PC-3 (cell line): ENCODE measurements around the gene FBXO7. TPM values are rescaled to one million over a fixed set of nuclear protein-coding genes. Genes with fewer than 3 reads are reported as not detected.

ENCODE experiments used
- ATAC-seq: fragments of 200-7000 bp; cut with Tn5 transposase; 2 replicates; pipeline ENCODE4 v1.9.1; 2020; ENCODE audit warnings: mild to moderate bottlenecking, moderate library complexity
- BruUV-seq: library from RNA; stranded (reverse); fragments of 400-500 nt; replicated peaks from 2 replicates; lab custom pipeline; 2021; lab: Mats Ljungman, UMichigan
- CTCF ChIA-PET: fragments of 300-600 bp; sonication (Branson Sonifier 250); formaldehyde crosslinking; loops from one replicate; lab custom pipeline; 2022; ENCODE audit warnings: antibody characterized with exemption; lab: Charles Lee
- POLR2A ChIA-PET: fragments of 300-600 bp; sonication (Branson Sonifier 250); formaldehyde crosslinking; loops from one replicate; lab custom pipeline; 2022; ENCODE audit warnings: antibody characterized with exemption; ENCODE audit not compliant: unreplicated experiment; lab: Charles Lee
- DNase-seq: peaks from one replicate; pipeline ENCODE4 v3.0.0-alpha.2; 2015
- H2AFZ ChIP-seq: fragments of 300-600 bp; sonication (generic); 2 replicates; pipeline ENCODE4 v1.6.0; 2016; ENCODE audit warnings: antibody characterized with exemption, low read length
- H3F3A ChIP-seq: fragments of 300-600 bp; sonication (generic); one replicate; pipeline ENCODE4 v1.6.0; 2017; ENCODE audit warnings: antibody characterized with exemption, low read length, control low read depth, mild to moderate bottlenecking; ENCODE audit not compliant: unreplicated experiment
- H3K27ac ChIP-seq: fragments of 300-600 bp; sonication (generic); 2 replicates; pipeline ENCODE4 v1.5.1; 2016; ENCODE audit warnings: mild to moderate bottlenecking, low read length
- H3K27me3 ChIP-seq: fragments of 300-600 bp; sonication (generic); 2 replicates; pipeline ENCODE4 v1.6.1; 2016; ENCODE audit warnings: low read length, mixed read lengths
- H3K36me3 ChIP-seq: fragments of 300-600 bp; sonication (generic); 2 replicates; pipeline ENCODE4 v1.6.1; 2016; ENCODE audit warnings: low read depth, mixed run types, low read length, mixed read lengths
- H3K4me1 ChIP-seq: fragments of 300-600 bp; sonication (generic); 2 replicates; pipeline ENCODE4 v1.5.1; 2016; ENCODE audit warnings: low read length; ENCODE audit not compliant: insufficient read depth
- H3K4me2 ChIP-seq: fragments of 300-600 bp; sonication (generic); 2 replicates; pipeline ENCODE4 v1.6.0; 2016; ENCODE audit warnings: low read length
- H3K4me3 ChIP-seq: fragments of 300-600 bp; sonication (generic); 2 replicates; pipeline ENCODE4 v1.5.1; 2016; ENCODE audit warnings: mild to moderate bottlenecking, low read length, mixed read lengths
- H3K79me2 ChIP-seq: fragments of 300-600 bp; sonication (generic); 2 replicates; pipeline ENCODE4 v1.6.1; 2017; ENCODE audit warnings: low read length, mixed read lengths
- H3K9ac ChIP-seq: fragments of 300-600 bp; sonication (generic); 2 replicates; pipeline ENCODE4 v1.6.0; 2016; ENCODE audit warnings: mild to moderate bottlenecking, low read length
- H3K9me2 ChIP-seq: fragments of 300-600 bp; sonication (generic); replicated peaks from 2 replicates; pipeline ENCODE4 v1.6.1; 2016; ENCODE audit warnings: mixed run types, low read length, mixed read lengths
- H3K9me3 ChIP-seq: fragments of 300-600 bp; sonication (generic); 2 replicates; pipeline ENCODE4 v1.6.1; 2016; ENCODE audit warnings: low read length, mixed read lengths
- H4K20me1 ChIP-seq: fragments of 300-600 bp; sonication (generic); 2 replicates; pipeline ENCODE4 v1.6.1; 2016; ENCODE audit warnings: low read length, mixed read lengths
- CTCF ChIP-seq: fragments of 300-600 bp; sonication (generic); conservative IDR thresholded peaks from 2 replicates; pipeline ENCODE4 v1.5.1; 2017; ENCODE audit warnings: antibody characterized with exemption, low read depth, mild to moderate bottlenecking, low read length
- EZH2 ChIP-seq: fragments of 300-600 bp; sonication (generic); IDR thresholded peaks from one replicate; pipeline ENCODE4 v1.6.1; 2017; ENCODE audit warnings: antibody characterized with exemption, mild to moderate bottlenecking, low read length; ENCODE audit not compliant: unreplicated experiment
- EZH2phosphoT487 ChIP-seq: fragments of 300-600 bp; sonication (generic); IDR thresholded peaks from 2 replicates; pipeline ENCODE4 v1.6.1; 2018; ENCODE audit warnings: mild to moderate bottlenecking, antibody characterized with exemption, low read length, borderline replicate concordance
- intact Hi-C: fragments of 100-400 bp; cut with micrococcal nuclease; formaldehyde crosslinking; loops from 2 replicates; pipeline ENCODE4 v1.9.0; 2023
- total RNA-seq: library from RNA; depleted of rRNA; stranded (reverse); fragments of >200 nt; gene quantifications from 2 replicates; pipeline ENCODE4 v1.2.3, GENCODE V29; 2014

The FBXO7 gene
- total RNA-seq, 1 experiment from 2014 or later, result 43.6 TPM

- ChIA-PET CTCF (no interaction called here), POLR2A (no interaction called here)
- H3K36me3 ChIP-seq, result no peaks in the 10 kb centered on the region
- intact Hi-C loops, result no loop called here
- no peak overlapping the region for H3K9ac ChIP-seq
- no peaks in the 10 kb centered on the region for H3F3A ChIP-seq
- H3K9me2 ChIP-seq, result no peaks in the 10 kb centered on the region
- no peak overlapping the region for H3K4me3 ChIP-seq
- no peak overlapping the region for H2AFZ ChIP-seq
- H3K4me1 ChIP-seq, result no peaks in the 10 kb centered on the region
- no peaks in the 10 kb centered on the region for H3K9me3 ChIP-seq
- no peak overlapping the region for H3K27ac ChIP-seq
- no peaks in the 10 kb centered on the region for H3K27me3 ChIP-seq
- no peak for DNase-seq
- no peaks in the 10 kb centered on the region for H4K20me1 ChIP-seq
- no TSS peak for BruUV-seq
- no peak for ATAC-seq
- no peak for TF ChIP-seq EZH2phosphoT487
- TF ChIP-seq CTCF, result no peak
- TF ChIP-seq EZH2, result no peak
- H3K79me2 ChIP-seq, result no peaks in the 10 kb centered on the region
- no peak overlapping the region for H3K4me2 ChIP-seq
These were observed 34.4 kb downstream of the FBXO7 start for GRCh38 chr22:32509045-32509444.

GRCh38 chr22:32511274-32511673 lies 36.7 kb downstream of the FBXO7 start:
- Histone ChIP-seq H3K79me2 (no peaks in the 10 kb centered on the region), H3K4me1 (no peaks in the 10 kb centered on the region), H3K27ac (no peak overlapping the region), H3K36me3 (no peaks in the 10 kb centered on the region), H3K4me2 (no peak overlapping the region), H3K9me3 (no peaks in the 10 kb centered on the region), H2AFZ (no peak overlapping the region), H3K9ac (no peak overlapping the region), H3K9me2 (no peaks in the 10 kb centered on the region), H4K20me1 (no peaks in the 10 kb centered on the region), H3F3A (no peaks in the 10 kb centered on the region), H3K4me3 (no peak overlapping the region), H3K27me3 (no peaks in the 10 kb centered on the region)
- DNase-seq (no peak), ATAC-seq (no peak)
- TF ChIP-seq CTCF (no peak), EZH2 (no peak), EZH2phosphoT487 (no peak)
- no TSS peak for BruUV-seq
- ChIA-PET POLR2A (no interaction called here), CTCF (no interaction called here)
- intact Hi-C loops, result no loop called here

DNA sequence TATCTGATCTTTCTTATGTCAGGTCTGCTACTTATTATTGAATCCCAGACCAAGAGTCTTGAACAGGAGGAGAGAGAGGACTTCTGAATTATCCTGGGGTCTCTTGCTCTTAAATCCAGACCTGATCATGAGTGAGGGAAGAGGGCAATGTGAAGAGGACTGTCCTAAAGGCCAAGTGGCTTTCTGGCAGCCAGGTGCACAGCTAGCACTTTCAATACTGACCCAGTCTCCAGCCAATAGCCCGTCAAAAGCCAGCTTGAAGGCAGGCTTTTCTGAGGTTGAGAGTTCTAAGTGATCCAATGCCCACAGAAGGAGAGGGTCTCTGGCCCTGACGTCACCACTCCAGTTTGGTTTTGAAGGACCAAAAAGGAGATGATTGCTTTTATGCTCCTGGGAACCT lies 37.2 kb downstream of the FBXO7 start:
- ChIA-PET CTCF (no interaction called here), POLR2A (no interaction called here)
- Histone ChIP-seq H2AFZ (no peak overlapping the region), H3K27me3 (no peaks in the 10 kb centered on the region), H3F3A (no peaks in the 10 kb centered on the region), H4K20me1 (no peaks in the 10 kb centered on the region), H3K36me3 (no peaks in the 10 kb centered on the region), H3K9ac (no peak overlapping the region), H3K9me2 (no peaks in the 10 kb centered on the region), H3K9me3 (no peaks in the 10 kb centered on the region), H3K27ac (no peak overlapping the region), H3K4me2 (no peak overlapping the region), H3K79me2 (no peaks in the 10 kb centered on the region), H3K4me1 (no peaks in the 10 kb centered on the region), H3K4me3 (no peak overlapping the region)
- TF ChIP-seq CTCF (no peak), EZH2 (no peak), EZH2phosphoT487 (no peak)
- no peak for ATAC-seq
- DNase-seq, result no peak
- no TSS peak for BruUV-seq
- intact Hi-C loops, result no loop called here
